ENCODE results near the gene PDCL3.

DNA sequence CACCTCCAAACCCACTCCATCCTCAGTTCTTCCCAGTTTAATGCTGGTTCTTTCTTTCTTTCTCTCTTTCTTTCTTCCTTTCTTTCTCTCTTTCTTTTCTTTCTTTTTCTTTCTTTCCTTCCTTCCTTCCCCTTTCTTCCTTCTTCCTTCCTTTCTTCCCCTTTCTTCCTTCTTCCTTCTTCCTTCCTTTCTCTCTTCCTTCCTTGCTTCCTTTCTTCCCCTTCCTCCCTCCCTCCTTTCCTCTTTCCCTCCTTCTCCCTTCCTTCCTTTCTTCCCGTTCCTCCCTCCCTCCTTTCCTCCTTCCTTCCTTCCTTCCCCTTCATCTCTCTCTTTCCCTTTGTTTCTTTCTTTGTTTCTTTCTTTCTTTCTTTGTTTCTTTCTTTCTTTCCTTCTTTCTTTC lies 50.9 kb downstream of the PDCL3 start:
- TF ChIP-seq, protein P1, sequence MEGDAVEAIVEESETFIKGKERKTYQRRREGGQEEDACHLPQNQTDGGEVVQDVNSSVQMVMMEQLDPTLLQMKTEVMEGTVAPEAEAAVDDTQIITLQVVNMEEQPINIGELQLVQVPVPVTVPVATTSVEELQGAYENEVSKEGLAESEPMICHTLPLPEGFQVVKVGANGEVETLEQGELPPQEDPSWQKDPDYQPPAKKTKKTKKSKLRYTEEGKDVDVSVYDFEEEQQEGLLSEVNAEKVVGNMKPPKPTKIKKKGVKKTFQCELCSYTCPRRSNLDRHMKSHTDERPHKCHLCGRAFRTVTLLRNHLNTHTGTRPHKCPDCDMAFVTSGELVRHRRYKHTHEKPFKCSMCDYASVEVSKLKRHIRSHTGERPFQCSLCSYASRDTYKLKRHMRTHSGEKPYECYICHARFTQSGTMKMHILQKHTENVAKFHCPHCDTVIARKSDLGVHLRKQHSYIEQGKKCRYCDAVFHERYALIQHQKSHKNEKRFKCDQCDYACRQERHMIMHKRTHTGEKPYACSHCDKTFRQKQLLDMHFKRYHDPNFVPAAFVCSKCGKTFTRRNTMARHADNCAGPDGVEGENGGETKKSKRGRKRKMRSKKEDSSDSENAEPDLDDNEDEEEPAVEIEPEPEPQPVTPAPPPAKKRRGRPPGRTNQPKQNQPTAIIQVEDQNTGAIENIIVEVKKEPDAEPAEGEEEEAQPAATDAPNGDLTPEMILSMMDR (IDR thresholded peaks at IDR 0.05): no peak
- TF ChIP-seq POLR2AphosphoS5 (IDR thresholded peaks at IDR 0.05) (no peak), POLR2A (IDR thresholded peaks at IDR 0.05) (no peak)

All from prostate gland (tissue), 2 donors.